ENCODE data around the gene NPPC. TPM values are rescaled to one million over a fixed set of nuclear protein-coding genes. Genes with fewer than 3 reads are reported as not detected.

NPPC gene
- total RNA-seq, 3 donors from 2014 or later (not counting 1 experiment from before 2014, with no cell fraction given): not detected

DNA sequence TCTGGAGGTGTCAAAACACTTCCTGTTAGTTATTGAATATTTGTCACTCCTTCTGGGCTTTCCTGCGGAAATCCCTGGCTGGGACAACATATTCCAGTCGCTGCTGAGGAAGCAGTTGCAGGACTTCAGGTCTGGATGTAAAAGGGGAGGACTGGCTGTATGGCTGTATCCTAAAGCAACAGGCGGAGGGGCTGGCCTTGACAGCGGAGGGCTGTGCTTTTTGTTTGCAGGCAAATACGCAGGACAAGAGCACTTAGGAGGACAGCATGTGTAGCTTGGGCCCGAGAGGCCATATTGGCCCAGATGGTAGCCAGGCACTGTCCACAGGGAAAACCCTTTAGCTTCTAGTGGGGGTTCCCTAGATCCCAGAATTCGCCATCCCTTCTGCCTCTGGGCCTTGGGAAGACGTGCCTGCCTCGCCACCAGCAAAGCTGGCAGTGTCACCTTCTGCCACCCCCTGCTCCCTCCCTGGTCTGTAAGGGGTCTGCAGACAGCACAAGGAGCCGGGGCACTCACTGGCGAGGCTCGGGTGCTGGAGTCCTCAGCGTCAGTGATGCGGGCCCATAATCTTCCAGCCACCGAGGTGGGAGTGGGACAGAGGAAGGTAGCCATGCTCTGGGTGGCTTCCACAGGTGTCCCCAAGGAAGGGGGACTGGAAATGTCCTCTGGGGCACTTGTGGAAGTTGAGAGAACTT, 6.7 kb downstream of the NPPC start:
- Histone ChIP-seq H3K27ac (ENCODE audit: low read length) (no peak overlapping the region), H3K4me1 (ENCODE audit: control insufficient read depth, insufficient read depth, low read length) (no peaks in the 10 kb centered on the region), H3K36me3 (ENCODE audit: control insufficient read depth, insufficient read depth, low read length) (no peaks in the 10 kb centered on the region), H3K4me3 (ENCODE audit: low read length) (no peak overlapping the region), H3K27me3 (ENCODE audit: control insufficient read depth, insufficient read depth, low read length) (peaks cover 8% of the 10 kb centered on the region), H3K9me3 (ENCODE audit: control insufficient read depth, insufficient read depth, low read length) (no peaks in the 10 kb centered on the region)
- intact Hi-C loops (cut with micrococcal nuclease): no loop called here
- no peak for TF ChIP-seq CTCF (IDR thresholded peaks at IDR 0.05)
- DNase-seq (no peak), ATAC-seq (no peak)
- Mint-ChIP-seq H3K27ac (no peak overlapping the region), H3K4me1 (peaks cover 0 to under 1% of the 10 kb centered on the region in 2 donors), H3K4me3 (no peak overlapping the region), H3K9me3 (no peaks in the 10 kb centered on the region), H3K27me3 (ENCODE audit: low read depth in 2 of 2) (peaks cover 17 to 20% of the 10 kb centered on the region in 2 donors), H3K36me3 (no peaks in the 10 kb centered on the region)
- 88% methylated on average over 15 of the region's 15 CpGs for WGBS (ENCODE audit: insufficient coverage)

DNA sequence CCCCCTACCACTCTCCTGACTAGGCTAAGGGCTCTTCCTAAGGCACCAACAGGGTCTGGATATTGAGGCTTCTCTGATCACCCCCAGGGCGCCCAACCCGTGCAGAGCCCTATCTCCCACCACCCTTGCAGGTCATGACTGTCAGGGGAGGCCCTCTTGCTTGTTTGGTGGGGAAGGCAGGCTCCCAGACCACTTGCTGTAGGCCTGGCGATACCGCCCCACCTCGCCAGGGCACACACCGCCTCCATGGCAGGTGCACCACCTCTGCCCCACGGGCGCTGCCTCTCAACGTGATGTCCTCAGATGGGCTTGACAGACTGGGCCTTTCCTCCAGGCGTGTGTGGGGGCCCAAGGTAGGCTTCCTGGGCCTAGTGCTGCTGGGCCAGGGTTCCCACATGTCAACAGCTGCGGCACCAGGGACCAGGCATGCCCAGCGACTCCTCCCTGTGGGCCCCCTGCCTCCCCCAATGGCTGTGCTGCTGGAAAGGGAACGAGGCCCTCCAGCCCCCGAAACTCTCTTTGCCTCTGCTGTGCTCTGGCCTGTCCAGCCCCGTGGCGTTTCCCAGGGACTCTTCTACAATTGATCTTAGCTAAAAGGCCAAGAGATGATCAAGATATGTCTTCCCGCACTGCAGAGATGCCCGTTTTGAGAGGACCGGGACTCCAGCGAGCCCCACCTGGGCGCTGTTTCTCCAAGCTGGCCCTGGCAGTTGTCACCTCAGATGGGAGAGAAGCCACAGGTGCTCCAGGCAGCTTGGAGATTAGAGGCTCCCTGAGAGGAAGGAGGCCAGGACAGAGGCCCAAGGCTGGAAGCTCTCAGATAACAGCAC, 7.5 kb downstream of the NPPC start:
- H3K9me3 ChIP-seq (ENCODE audit: control insufficient read depth, insufficient read depth, low read length): no peaks in the 10 kb centered on the region
- H3K27ac Mint-ChIP-seq: no peak overlapping the region
- no peaks in the 10 kb centered on the region for H3K36me3 Mint-ChIP-seq
- no peak for TF ChIP-seq CTCF (IDR thresholded peaks at IDR 0.05)
- no peak overlapping the region for H3K4me3 Mint-ChIP-seq
- H3K27ac ChIP-seq (ENCODE audit: low read length): no peak overlapping the region
- 93% methylated on average over 21 of the region's 21 CpGs for WGBS (ENCODE audit: insufficient coverage)
- H3K4me3 ChIP-seq (ENCODE audit: low read length): no peak overlapping the region
- no peaks in the 10 kb centered on the region for H3K4me1 ChIP-seq (ENCODE audit: control insufficient read depth, insufficient read depth, low read length)
- DNase-seq (no peak), ATAC-seq (no peak)
- H3K27me3 ChIP-seq (ENCODE audit: control insufficient read depth, insufficient read depth, low read length): no peaks in the 10 kb centered on the region
- no peaks in the 10 kb centered on the region for H3K4me1 Mint-ChIP-seq
- H3K9me3 Mint-ChIP-seq: no peaks in the 10 kb centered on the region
- peaks cover 9 to 14% of the 10 kb centered on the region in 2 donors for H3K27me3 Mint-ChIP-seq (ENCODE audit: low read depth in 2 of 2)
- no peaks in the 10 kb centered on the region for H3K36me3 ChIP-seq (ENCODE audit: control insufficient read depth, insufficient read depth, low read length)
- intact Hi-C loops (cut with micrococcal nuclease): no loop called here

GRCh38 chr2:231917280-231918066, 8.7 kb downstream of the NPPC start:
- intact Hi-C loops (cut with micrococcal nuclease): no loop called here
- Mint-ChIP-seq H3K36me3 (no peaks in the 10 kb centered on the region), H3K27me3 (ENCODE audit: low read depth in 2 of 2) (peaks cover 10 to 11% of the 10 kb centered on the region in 2 donors), H3K4me1 (no peaks in the 10 kb centered on the region), H3K4me3 (no peak overlapping the region), H3K27ac (no peak overlapping the region), H3K9me3 (no peaks in the 10 kb centered on the region)
- TF ChIP-seq CTCF (IDR thresholded peaks at IDR 0.05): no peak
- Histone ChIP-seq H3K27me3 (ENCODE audit: control insufficient read depth, insufficient read depth, low read length) (no peaks in the 10 kb centered on the region), H3K4me1 (ENCODE audit: control insufficient read depth, insufficient read depth, low read length) (no peaks in the 10 kb centered on the region), H3K4me3 (ENCODE audit: low read length) (no peak overlapping the region), H3K36me3 (ENCODE audit: control insufficient read depth, insufficient read depth, low read length) (no peaks in the 10 kb centered on the region), H3K9me3 (ENCODE audit: control insufficient read depth, insufficient read depth, low read length) (no peaks in the 10 kb centered on the region), H3K27ac (ENCODE audit: low read length) (no peak overlapping the region)
- DNase-seq (no peak), ATAC-seq (no peak)
- WGBS (ENCODE audit: insufficient coverage): 62% methylated on average over 10 of the region's 10 CpGs
